ENCODE measurements around the gene CYP27A1. TPM values are rescaled to one million over a fixed set of nuclear protein-coding genes. Genes with fewer than 3 reads are reported as not detected.

The CYP27A1 gene
- total RNA-seq, 1 donor from 2014 or later: 180 TPM

DNA sequence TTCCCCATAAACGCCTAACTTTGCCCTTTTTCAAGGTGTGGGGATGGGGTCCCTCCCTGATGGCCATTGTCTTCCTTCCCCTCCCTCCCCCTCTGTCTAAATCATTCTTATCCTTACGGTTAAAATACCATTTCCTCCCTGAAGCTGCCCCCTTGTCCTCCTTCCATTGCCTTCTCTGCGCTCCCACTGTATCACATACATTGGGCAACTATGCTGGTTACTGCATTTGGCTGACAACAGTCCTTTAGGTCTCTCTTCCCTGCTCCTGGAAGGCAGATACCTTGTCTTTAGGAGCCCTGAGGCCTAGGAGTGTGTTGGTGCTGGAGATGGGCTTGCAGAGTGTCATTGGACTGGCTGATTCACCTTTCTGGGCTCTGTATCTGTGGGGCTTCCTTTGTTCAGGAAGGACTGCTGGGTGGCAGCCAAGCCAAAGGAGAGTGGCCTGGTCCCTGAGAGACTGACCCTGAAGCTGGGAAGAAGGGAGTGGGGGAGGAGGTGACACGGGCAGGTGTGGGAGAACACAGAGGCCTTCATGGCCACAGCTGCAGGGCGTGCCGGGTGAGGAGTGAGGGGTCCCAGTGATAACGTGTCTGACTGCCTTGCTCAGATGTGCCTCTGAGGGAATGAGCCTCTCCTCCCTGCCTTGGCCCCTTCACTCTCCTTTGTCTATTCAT lies 79.8 kb downstream of the CYP27A1 start:
- Histone ChIP-seq H3K9me3 (no peaks in the 10 kb centered on the region), H3K36me3 (no peaks in the 10 kb centered on the region), H3K27ac (no peak overlapping the region), H3K4me3 (no peak overlapping the region), H3K27me3 (peaks cover 77% of the 10 kb centered on the region), H3K4me1 (peaks cover 13% of the 10 kb centered on the region)
- intact Hi-C loops (cut with DNase I): no loop called here
- DNase-seq (peak; percentile 45), ATAC-seq (no peak)
- no peak for TF ChIP-seq CTCF (IDR thresholded peaks at IDR 0.05)

DNA sequence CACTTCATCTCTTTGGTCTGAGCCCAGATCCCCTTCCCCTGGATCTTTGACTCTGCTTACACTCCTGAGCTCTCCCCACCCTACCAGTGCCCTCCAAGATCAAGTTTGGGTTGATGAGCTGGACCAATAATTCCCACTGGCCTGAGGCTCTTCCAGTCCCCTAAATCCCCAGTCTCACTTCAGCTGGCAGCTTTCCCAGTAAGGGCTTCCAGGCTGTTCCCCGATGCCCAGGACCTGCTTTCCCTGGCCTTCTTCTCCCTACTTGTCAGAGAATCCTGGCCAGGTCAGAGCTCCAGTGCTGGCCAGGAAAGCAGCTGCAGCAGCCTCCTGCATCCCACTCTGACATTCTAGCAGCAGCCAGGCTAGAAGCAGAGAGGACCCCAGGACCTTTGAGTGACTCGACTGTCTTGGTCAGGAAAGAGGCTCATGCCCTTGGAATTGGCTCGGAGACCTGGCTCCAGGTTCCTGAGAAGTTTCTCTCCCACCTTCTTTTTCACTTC lies 81.1 kb downstream of the CYP27A1 start:
- Histone ChIP-seq H3K27ac (no peak overlapping the region), H3K4me1 (peaks cover 13% of the 10 kb centered on the region), H3K27me3 (peaks cover 70% of the 10 kb centered on the region), H3K36me3 (no peaks in the 10 kb centered on the region), H3K4me3 (no peak overlapping the region), H3K9me3 (no peaks in the 10 kb centered on the region)
- ATAC-seq (no peak), DNase-seq (peak; percentile 56)
- no peak for TF ChIP-seq CTCF (IDR thresholded peaks at IDR 0.05)
- intact Hi-C loops (cut with DNase I): no loop called here

Small RNAs within 50 kb of the gene (microRNA-seq; reads per million reads assigned to microRNA genes)
- not detected for gene MIR9500 (ENCODE audit: borderline microRNAs expressed)

Other genes starting within 250 kb of the CYP27A1 start
- gene USP37, start 213.8 kb upstream of the CYP27A1 start, total RNA-seq: 13.8 TPM
- 30.9 TPM for gene CNOT9, start 213.3 kb upstream of the CYP27A1 start, total RNA-seq
- gene PLCD4, start 174.2 kb upstream of the CYP27A1 start, total RNA-seq: 1.0 TPM
- 18.3 TPM for gene ZNF142, start 122.5 kb upstream of the CYP27A1 start, total RNA-seq
- gene BCS1L, start 122.5 kb upstream of the CYP27A1 start, total RNA-seq: 38.5 TPM
- 20.2 TPM for gene RNF25, start 110.1 kb upstream of the CYP27A1 start, total RNA-seq
- 35.2 TPM for gene STK36, start 110.1 kb upstream of the CYP27A1 start, total RNA-seq
- gene TTLL4, start 71.3 kb upstream of the CYP27A1 start, total RNA-seq: 29.5 TPM
- gene PRKAG3, start 49.7 kb downstream of the CYP27A1 start, total RNA-seq: not detected
- gene WNT6, start 77.7 kb downstream of the CYP27A1 start, total RNA-seq: not detected
- 0.90 TPM for gene WNT10A, start 98.7 kb downstream of the CYP27A1 start, total RNA-seq
- not detected for gene CDK5R2, start 177.5 kb downstream of the CYP27A1 start, total RNA-seq
- not detected for gene FEV, start 203.0 kb downstream of the CYP27A1 start, total RNA-seq
- gene CRYBA2, start 211.3 kb downstream of the CYP27A1 start, total RNA-seq: not detected

Data from upper lobe of right lung (tissue), 1 donor.